ENCODE results near the gene PRKG1. TPM values are rescaled to one million over a fixed set of nuclear protein-coding genes. Genes with fewer than 3 reads are reported as not detected.

PRKG1 gene
- total RNA-seq, 1 donor = 19.5 TPM

- no peak overlapping the region for H2AFZ ChIP-seq (ENCODE audit: low read length)
- DNase-seq (ENCODE audit: insufficient read length, low spot score, missing footprints) = no peak
These were observed 1191.0 kb downstream of the PRKG1 start for GRCh38 chr10:52265131-52265926.

GRCh38 chr10:52266858-52267257 is 1192.6 kb downstream of the PRKG1 start:
- Histone ChIP-seq H4K20me1 (ENCODE audit: insufficient read depth, low read length) (no peaks in the 10 kb centered on the region), H3K4me2 (ENCODE audit: insufficient read depth, low read length) (no peak overlapping the region), H3K79me2 (ENCODE audit: insufficient read depth, low read length) (no peaks in the 10 kb centered on the region), H3K27ac (ENCODE audit: low read depth, low read length) (no peak overlapping the region), H3K4me1 (ENCODE audit: insufficient read depth, low read length) (no peaks in the 10 kb centered on the region), H3K27me3 (ENCODE audit: insufficient read depth, low read length) (no peaks in the 10 kb centered on the region), H3K36me3 (ENCODE audit: insufficient read depth, low read length) (no peaks in the 10 kb centered on the region), H3K4me3 (ENCODE audit: insufficient read depth, low read length) (no peak overlapping the region), H3K9me3 (ENCODE audit: low read depth, low read length) (no peaks in the 10 kb centered on the region), H2AFZ (ENCODE audit: low read length) (no peak overlapping the region)
- TF ChIP-seq CTCF (IDR thresholded peaks at IDR 0.05; ENCODE audit: extremely low read depth, low read depth, low read length) = no peak
- DNase-seq (ENCODE audit: insufficient read length, low spot score, missing footprints) = no peak

More at GRCh38 chr10:52265131-52265926, 1191.0 kb downstream of the PRKG1 start:
- TF ChIP-seq CTCF (IDR thresholded peaks at IDR 0.05; ENCODE audit: extremely low read depth, low read depth, low read length) = no peak
- no peaks in the 10 kb centered on the region for H3K9me3 ChIP-seq (ENCODE audit: low read depth, low read length)
- no peaks in the 10 kb centered on the region for H4K20me1 ChIP-seq (ENCODE audit: insufficient read depth, low read length)
- H3K4me1 ChIP-seq (ENCODE audit: insufficient read depth, low read length) = no peaks in the 10 kb centered on the region
- no peak overlapping the region for H3K4me3 ChIP-seq (ENCODE audit: insufficient read depth, low read length)
- no peak overlapping the region for H3K27ac ChIP-seq (ENCODE audit: low read depth, low read length)
- H3K27me3 ChIP-seq (ENCODE audit: insufficient read depth, low read length) = no peaks in the 10 kb centered on the region
- no peak overlapping the region for H3K4me2 ChIP-seq (ENCODE audit: insufficient read depth, low read length)
- no peaks in the 10 kb centered on the region for H3K36me3 ChIP-seq (ENCODE audit: insufficient read depth, low read length)
- H3K79me2 ChIP-seq (ENCODE audit: insufficient read depth, low read length) = no peaks in the 10 kb centered on the region

- no peaks in the 10 kb centered on the region for H3K4me1 ChIP-seq (ENCODE audit: insufficient read depth, low read length)
These were observed 1194.5 kb downstream of the PRKG1 start for GRCh38 chr10:52268790-52269189.

More at GRCh38 chr10:52268790-52269189, 1194.5 kb downstream of the PRKG1 start:
- Histone ChIP-seq H3K4me2 (ENCODE audit: insufficient read depth, low read length) (no peak overlapping the region), H3K9me3 (ENCODE audit: low read depth, low read length) (no peaks in the 10 kb centered on the region), H3K36me3 (ENCODE audit: insufficient read depth, low read length) (no peaks in the 10 kb centered on the region), H3K27ac (ENCODE audit: low read depth, low read length) (no peak overlapping the region), H3K4me3 (ENCODE audit: insufficient read depth, low read length) (no peak overlapping the region), H3K79me2 (ENCODE audit: insufficient read depth, low read length) (no peaks in the 10 kb centered on the region), H3K27me3 (ENCODE audit: insufficient read depth, low read length) (no peaks in the 10 kb centered on the region), H2AFZ (ENCODE audit: low read length) (no peak overlapping the region), H4K20me1 (ENCODE audit: insufficient read depth, low read length) (no peaks in the 10 kb centered on the region)
- no peak for DNase-seq (ENCODE audit: insufficient read length, low spot score, missing footprints)
- no peak for TF ChIP-seq CTCF (IDR thresholded peaks at IDR 0.05; ENCODE audit: extremely low read depth, low read depth, low read length)
